GM23338 (cell line): Measurements from ENCODE around the gene ZFHX3. TPM values are rescaled to one million over a fixed set of nuclear protein-coding genes. Genes with fewer than 3 reads are reported as not detected.

ENCODE experiments used
- ATAC-seq: fragments of 200-7000 bp; cut with Tn5 transposase; 3 replicates; pipeline ENCODE4 v1.9.1; 2020
- DNase-seq: peaks from one replicate; pipeline ENCODE4 v3.0.0-alpha.2; 2015; ENCODE audit warnings: low spot score
- H2AFZ ChIP-seq: fragments of 200-600 bp; sonication (generic); 2 replicates; pipeline ENCODE4 v1.8.0; 2016; ENCODE audit warnings: antibody characterized with exemption, mild to moderate bottlenecking, moderate library complexity
- H3F3A ChIP-seq: fragments of 200-600 bp; sonication (generic); replicated peaks from 2 replicates; pipeline ENCODE4 v1.8.0; 2017; ENCODE audit warnings: antibody characterized with exemption, mixed run types, low read depth
- H3K27ac ChIP-seq: fragments of 200-600 bp; sonication (generic); 2 replicates; pipeline ENCODE4 v1.6.1; 2016; ENCODE audit warnings: low read depth
- H3K27me3 ChIP-seq: fragments of 200-600 bp; sonication (generic); 2 replicates; pipeline ENCODE4 v1.8.0; 2016; ENCODE audit warnings: mild to moderate bottlenecking, mixed run types, moderate library complexity; ENCODE audit not compliant: insufficient read depth
- H3K36me3 ChIP-seq: fragments of 200-600 bp; sonication (generic); 2 replicates; pipeline ENCODE4 v1.8.0; 2016; ENCODE audit warnings: mild to moderate bottlenecking; ENCODE audit not compliant: insufficient read depth
- H3K4me1 ChIP-seq: fragments of 200-600 bp; sonication (generic); 2 replicates; pipeline ENCODE4 v1.8.0; 2016; ENCODE audit warnings: mild to moderate bottlenecking, moderate library complexity; ENCODE audit not compliant: insufficient read depth
- H3K4me2 ChIP-seq: fragments of 200-600 bp; sonication (generic); 2 replicates; pipeline ENCODE4 v1.7.1; 2017; ENCODE audit warnings: mixed run types
- H3K4me3 ChIP-seq: fragments of 200-600 bp; sonication (generic); 2 replicates; pipeline ENCODE4 v1.6.1; 2016; ENCODE audit warnings: mixed run types
- H3K79me2 ChIP-seq: fragments of 200-600 bp; sonication (generic); replicated peaks from 2 replicates; pipeline ENCODE4 v1.8.0; 2017; ENCODE audit warnings: mild to moderate bottlenecking; ENCODE audit not compliant: insufficient read depth
- H3K9me2 ChIP-seq: fragments of 200-600 bp; sonication (generic); 2 replicates; pipeline ENCODE4 v1.8.0; 2017; ENCODE audit not compliant: insufficient read depth
- H4K20me1 ChIP-seq: fragments of 200-600 bp; sonication (generic); replicated peaks from 2 replicates; pipeline ENCODE4 v1.8.0; 2017; ENCODE audit warnings: mild to moderate bottlenecking; ENCODE audit not compliant: insufficient read depth
- H3K27ac Mint-ChIP-seq: 2 replicates; pipeline ENCODE4 v1.8.0; 2020; ENCODE audit warnings: inconsistent platforms, mild to moderate bottlenecking, moderate library complexity, mixed read lengths
- H3K27me3 Mint-ChIP-seq: 3 replicates; pipeline ENCODE4 v1.8.0; 2022; ENCODE audit warnings: low read depth, mild to moderate bottlenecking, moderate library complexity, mixed read lengths, inconsistent platforms; ENCODE audit not compliant: insufficient read depth, poor library complexity
- H3K36me3 Mint-ChIP-seq: 3 replicates; pipeline ENCODE4 v1.8.0; 2021; ENCODE audit warnings: low read depth, mild to moderate bottlenecking, inconsistent platforms, moderate library complexity, mixed read lengths
- H3K4me1 Mint-ChIP-seq: 3 replicates; pipeline ENCODE4 v1.8.0; 2020; ENCODE audit warnings: mild to moderate bottlenecking, inconsistent platforms, mixed read lengths
- H3K4me3 Mint-ChIP-seq: 3 replicates; pipeline ENCODE4 v1.8.0; 2021; ENCODE audit warnings: moderate library complexity, mild to moderate bottlenecking, inconsistent platforms, mixed read lengths
- H3K9me3 Mint-ChIP-seq: 3 replicates; pipeline ENCODE4 v1.8.0; 2020; ENCODE audit warnings: moderate library complexity, mild to moderate bottlenecking, inconsistent platforms, mixed read lengths
- CREB1 ChIP-seq: fragments of 250-450 bp; sonication (Bioruptor Pico); IDR thresholded peaks from 2 replicates; pipeline ENCODE4 v1.5.0; 2020; ENCODE audit warnings: low read depth, mild to moderate bottlenecking, moderate library complexity
- EZH2 ChIP-seq: fragments of 200-600 bp; sonication (generic); IDR thresholded peaks from one replicate; pipeline ENCODE4 v1.8.0; 2017; ENCODE audit warnings: antibody characterized with exemption, mild to moderate bottlenecking, low read depth; ENCODE audit not compliant: unreplicated experiment
- JUNB ChIP-seq: IDR thresholded peaks from one replicate; pipeline ENCODE4 v1.6.1; 2016; ENCODE audit warnings: antibody characterized with exemption; ENCODE audit not compliant: unreplicated experiment
- NANOG ChIP-seq: IDR thresholded peaks from 2 replicates; pipeline ENCODE4 v1.6.1; 2016; ENCODE audit warnings: antibody characterized with exemption, borderline replicate concordance
- STAT1 ChIP-seq: IDR thresholded peaks from one replicate; pipeline ENCODE4 v1.6.1; 2016; ENCODE audit warnings: antibody characterized with exemption; ENCODE audit not compliant: unreplicated experiment
- ZNF114 ChIP-seq: fragments of 250-450 bp; sonication (Bioruptor Pico); IDR thresholded peaks from 2 replicates; pipeline ENCODE4 v1.5.0; 2020; ENCODE audit warnings: mild to moderate bottlenecking, moderate library complexity
- ZNF331 ChIP-seq: fragments of 250-450 bp; sonication (Bioruptor Pico); IDR thresholded peaks from 2 replicates; pipeline ENCODE4 v1.5.0; 2020; ENCODE audit warnings: low read depth, mild to moderate bottlenecking, moderate library complexity
- polyA plus RNA-seq: library from polyadenylated mRNA; unstranded; fragments of >200 nt; fragmentation: Nextera tagmentation; extraction: Ambion mirVana; gene quantifications from 2 replicates; pipeline ENCODE4 v1.2.1, GENCODE V29; 2016
- total RNA-seq: library from RNA; depleted of rRNA; stranded (reverse); fragments of >200 nt; shearing (Covaris generic); gene quantifications from 2 replicates; pipeline ENCODE4 v1.2.3, GENCODE V29; 2014
- TF ChIP-seq, protein P1 (sequence below): IDR thresholded peaks from one replicate; pipeline ENCODE4 v1.6.1; 2018; ENCODE audit warnings: antibody characterized with exemption; ENCODE audit not compliant: unreplicated experiment

ZFHX3 gene
- total and polyA plus RNA-seq, 2 experiments from 2014 or later, result 1.0 to 1.5 TPM

DNA sequence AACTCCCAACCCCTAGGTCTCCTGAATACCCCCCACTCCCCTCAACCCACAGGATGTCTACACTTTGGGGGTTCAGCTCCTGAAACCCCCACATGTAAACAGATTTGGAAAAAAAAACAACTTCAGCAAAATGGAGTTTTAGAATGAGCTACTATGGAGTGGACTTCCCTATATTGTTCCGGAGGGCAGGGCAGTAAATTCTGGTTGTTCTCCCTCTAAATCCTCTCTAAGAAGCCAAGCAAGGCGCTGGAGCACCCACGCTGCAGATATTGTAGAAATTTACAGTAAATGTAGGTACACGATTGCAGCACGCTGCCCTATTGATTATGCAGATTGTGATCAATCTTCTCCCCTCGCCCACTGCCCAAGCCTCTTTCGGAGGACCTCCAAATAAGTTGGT, 8.5 kb upstream of the ZFHX3 start:
- Histone ChIP-seq H3K79me2 (0 out of 2 replicates have a peak, but pooled peaks cover 5% of the 10 kb centered on the region), H3K36me3 (no peaks in the 10 kb centered on the region), H3K9me2 (no peaks in the 10 kb centered on the region), H4K20me1 (peaks cover 15% of the 10 kb centered on the region), H3F3A (peaks cover 15% of the 10 kb centered on the region), H3K4me1 (peaks cover 79% of the 10 kb centered on the region), H3K27me3 (peaks cover 83% of the 10 kb centered on the region), H2AFZ (no peak overlapping the region), H3K27ac (no peak overlapping the region), H3K4me3 (peak overlapping the region; percentile 60; the same call in 1 of the 2 replicates), H3K4me2 (peak overlapping the region; percentile 89)
- peak overlapping the region; percentile 45; the same call in 1 of the 3 replicates for H3K4me3 Mint-ChIP-seq
- H3K9me3 Mint-ChIP-seq, result no peaks in the 10 kb centered on the region; the same call in 2 of the 3 replicates
- DNase-seq (peak; percentile 1), ATAC-seq (no peak)
- peaks cover 28% of the 10 kb centered on the region for H3K27me3 Mint-ChIP-seq
- no peak overlapping the region for H3K27ac Mint-ChIP-seq
- TF ChIP-seq NANOG (no peak), EZH2 (no peak), ZNF331 (CRISPR knock-in tag) (no peak)
- TF ChIP-seq, protein P1, sequence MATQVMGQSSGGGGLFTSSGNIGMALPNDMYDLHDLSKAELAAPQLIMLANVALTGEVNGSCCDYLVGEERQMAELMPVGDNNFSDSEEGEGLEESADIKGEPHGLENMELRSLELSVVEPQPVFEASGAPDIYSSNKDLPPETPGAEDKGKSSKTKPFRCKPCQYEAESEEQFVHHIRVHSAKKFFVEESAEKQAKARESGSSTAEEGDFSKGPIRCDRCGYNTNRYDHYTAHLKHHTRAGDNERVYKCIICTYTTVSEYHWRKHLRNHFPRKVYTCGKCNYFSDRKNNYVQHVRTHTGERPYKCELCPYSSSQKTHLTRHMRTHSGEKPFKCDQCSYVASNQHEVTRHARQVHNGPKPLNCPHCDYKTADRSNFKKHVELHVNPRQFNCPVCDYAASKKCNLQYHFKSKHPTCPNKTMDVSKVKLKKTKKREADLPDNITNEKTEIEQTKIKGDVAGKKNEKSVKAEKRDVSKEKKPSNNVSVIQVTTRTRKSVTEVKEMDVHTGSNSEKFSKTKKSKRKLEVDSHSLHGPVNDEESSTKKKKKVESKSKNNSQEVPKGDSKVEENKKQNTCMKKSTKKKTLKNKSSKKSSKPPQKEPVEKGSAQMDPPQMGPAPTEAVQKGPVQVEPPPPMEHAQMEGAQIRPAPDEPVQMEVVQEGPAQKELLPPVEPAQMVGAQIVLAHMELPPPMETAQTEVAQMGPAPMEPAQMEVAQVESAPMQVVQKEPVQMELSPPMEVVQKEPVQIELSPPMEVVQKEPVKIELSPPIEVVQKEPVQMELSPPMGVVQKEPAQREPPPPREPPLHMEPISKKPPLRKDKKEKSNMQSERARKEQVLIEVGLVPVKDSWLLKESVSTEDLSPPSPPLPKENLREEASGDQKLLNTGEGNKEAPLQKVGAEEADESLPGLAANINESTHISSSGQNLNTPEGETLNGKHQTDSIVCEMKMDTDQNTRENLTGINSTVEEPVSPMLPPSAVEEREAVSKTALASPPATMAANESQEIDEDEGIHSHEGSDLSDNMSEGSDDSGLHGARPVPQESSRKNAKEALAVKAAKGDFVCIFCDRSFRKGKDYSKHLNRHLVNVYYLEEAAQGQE, result no peak
- H3K4me1 Mint-ChIP-seq, result peaks cover 45% of the 10 kb centered on the region
- H3K36me3 Mint-ChIP-seq, result no peaks in the 10 kb centered on the region; the same call in 2 of the 3 replicates

DNA sequence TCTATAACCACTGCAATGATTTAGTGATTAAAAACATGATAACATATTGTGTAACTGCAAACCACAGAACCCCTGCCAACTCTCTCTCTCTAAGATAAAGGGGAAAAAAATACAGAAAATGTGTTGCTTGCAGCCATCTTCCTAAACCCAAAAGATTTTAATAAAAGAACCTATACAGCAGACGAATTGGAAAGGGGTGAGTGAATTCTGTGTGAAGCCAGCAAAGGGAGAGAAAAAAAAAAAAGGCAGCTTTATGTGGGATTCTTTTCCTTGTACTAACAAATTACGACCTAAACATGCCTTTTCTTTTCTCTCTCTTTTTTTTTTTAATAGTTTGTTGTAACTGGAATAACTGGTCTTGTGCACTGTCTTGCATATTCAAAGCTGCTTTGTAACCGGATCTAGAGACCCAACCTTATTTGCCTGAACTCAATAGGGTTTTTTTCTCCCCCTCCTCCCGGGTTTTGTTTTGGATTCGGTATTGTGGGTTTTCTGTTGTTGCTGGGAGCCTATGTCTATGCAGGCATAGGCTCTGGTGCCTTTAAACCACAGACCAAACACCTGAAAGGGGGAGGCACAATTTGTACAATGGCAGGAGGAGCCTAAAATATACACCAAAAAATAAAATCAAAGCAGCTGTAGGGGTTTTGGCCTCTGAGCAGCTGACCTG, 7.0 kb upstream of the ZFHX3 start:
- no peak overlapping the region for H3K27ac ChIP-seq
- H3K27ac Mint-ChIP-seq, result no peak overlapping the region
- no peaks in the 10 kb centered on the region; the same call in 2 of the 3 replicates for H3K36me3 Mint-ChIP-seq
- H3K27me3 ChIP-seq, result peaks cover 83% of the 10 kb centered on the region
- H3K9me3 Mint-ChIP-seq, result no peaks in the 10 kb centered on the region; the same call in 2 of the 3 replicates
- H3F3A ChIP-seq, result peaks cover 15% of the 10 kb centered on the region
- peak; percentile 3 for TF ChIP-seq EZH2
- TF ChIP-seq STAT1, result no peak
- 0 out of 2 replicates have a peak, but pooled peaks cover 5% of the 10 kb centered on the region for H3K79me2 ChIP-seq
- H3K4me1 ChIP-seq, result peaks cover 82% of the 10 kb centered on the region
- ATAC-seq (peak; percentile 5; the same call in 2 of the 3 replicates), DNase-seq (peak; percentile 63)
- H3K4me3 Mint-ChIP-seq, result peak overlapping the region; percentile 56
- H4K20me1 ChIP-seq, result peaks cover 28% of the 10 kb centered on the region
- H3K9me2 ChIP-seq, result no peaks in the 10 kb centered on the region
- no peak overlapping the region for H2AFZ ChIP-seq
- H3K27me3 Mint-ChIP-seq, result peaks cover 13% of the 10 kb centered on the region
- peak overlapping the region; percentile 89 for H3K4me2 ChIP-seq
- no peaks in the 10 kb centered on the region for H3K36me3 ChIP-seq
- peaks cover 31% of the 10 kb centered on the region for H3K4me1 Mint-ChIP-seq
- H3K4me3 ChIP-seq, result peak overlapping the region; percentile 56

DNA sequence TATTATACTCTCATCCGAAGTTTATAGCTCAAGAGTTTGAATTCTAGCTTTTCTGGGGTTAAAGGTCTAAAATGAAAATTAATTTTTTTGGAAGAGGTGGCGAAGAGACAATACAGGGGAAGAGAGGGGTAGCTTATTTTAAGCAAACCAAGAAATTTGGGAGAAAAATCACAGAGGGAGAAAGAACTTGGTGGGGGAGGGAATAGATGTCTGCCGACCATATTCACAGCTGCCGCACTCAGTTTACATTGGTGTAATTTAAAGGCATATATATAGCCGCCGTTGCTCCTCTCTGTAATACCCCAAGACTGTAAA, 6.5 kb upstream of the ZFHX3 start:
- H3K27ac ChIP-seq, result no peak overlapping the region
- ATAC-seq (no peak), DNase-seq (peak; percentile 27)
- H3K27me3 Mint-ChIP-seq, result peaks cover 8% of the 10 kb centered on the region
- peaks cover 27% of the 10 kb centered on the region for H3K4me1 Mint-ChIP-seq
- peaks cover 83% of the 10 kb centered on the region for H3K27me3 ChIP-seq
- H3K36me3 Mint-ChIP-seq, result no peaks in the 10 kb centered on the region; the same call in 2 of the 3 replicates
- H3K36me3 ChIP-seq, result no peaks in the 10 kb centered on the region
- no peaks in the 10 kb centered on the region for H3K9me2 ChIP-seq
- H3K4me3 Mint-ChIP-seq, result peak overlapping the region; percentile 56
- peak overlapping the region; percentile 89 for H3K4me2 ChIP-seq
- H2AFZ ChIP-seq, result no peak overlapping the region
- H3K27ac Mint-ChIP-seq, result no peak overlapping the region
- H3K4me3 ChIP-seq, result peak overlapping the region; percentile 56
- peaks cover 16% of the 10 kb centered on the region for H3F3A ChIP-seq
- H3K9me3 Mint-ChIP-seq, result no peaks in the 10 kb centered on the region; the same call in 2 of the 3 replicates
- H4K20me1 ChIP-seq, result peaks cover 33% of the 10 kb centered on the region
- H3K4me1 ChIP-seq, result peaks cover 82% of the 10 kb centered on the region
- 0 out of 2 replicates have a peak, but pooled peaks cover 5% of the 10 kb centered on the region for H3K79me2 ChIP-seq
- TF ChIP-seq, protein P1, result no peak
- no peak for TF ChIP-seq CREB1 (CRISPR knock-in tag)
- TF ChIP-seq JUNB, result no peak
- TF ChIP-seq ZNF114 (CRISPR knock-in tag), result no peak
